NT2/D1 (cell line): ENCODE data around the gene DHX32.
"Not testable (repeated sequence)": the region's sequence is repeated elsewhere in the genome, so short reads cannot be mapped to it uniquely, and the experiment has no call there.

ENCODE experiments used
- SUZ12 ChIP-seq: IDR thresholded peaks from 2 replicates; pipeline ENCODE4 v1.6.1; 2011; ENCODE audit not compliant: insufficient read length, insufficient read depth; ENCODE audit errors: extremely low read depth
- YY1 ChIP-seq: IDR thresholded peaks from 2 replicates; pipeline ENCODE4 v1.6.1; 2011; ENCODE audit not compliant: insufficient read length, insufficient read depth

- TF ChIP-seq YY1, SUZ12: not testable (repeated sequence)
Observed at GRCh38 chr10:125909491-125909890, 28.4 kb upstream of the DHX32 start.
